ENCODE measurements around the gene MFNG. TPM values are rescaled to one million over a fixed set of nuclear protein-coding genes. Genes with fewer than 3 reads are reported as not detected.
A peak's percentile ranks its signal among the peaks of the same experiment; 100 is the strongest.

Gene MFNG, protein sequence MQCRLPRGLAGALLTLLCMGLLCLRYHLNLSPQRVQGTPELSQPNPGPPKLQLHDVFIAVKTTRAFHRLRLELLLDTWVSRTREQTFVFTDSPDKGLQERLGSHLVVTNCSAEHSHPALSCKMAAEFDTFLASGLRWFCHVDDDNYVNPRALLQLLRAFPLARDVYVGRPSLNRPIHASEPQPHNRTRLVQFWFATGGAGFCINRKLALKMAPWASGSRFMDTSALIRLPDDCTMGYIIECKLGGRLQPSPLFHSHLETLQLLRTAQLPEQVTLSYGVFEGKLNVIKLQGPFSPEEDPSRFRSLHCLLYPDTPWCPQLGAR
- 10 to 100 TPM; 11.7 to 24.9 (median 19.4) TPM for total RNA-seq

DNA sequence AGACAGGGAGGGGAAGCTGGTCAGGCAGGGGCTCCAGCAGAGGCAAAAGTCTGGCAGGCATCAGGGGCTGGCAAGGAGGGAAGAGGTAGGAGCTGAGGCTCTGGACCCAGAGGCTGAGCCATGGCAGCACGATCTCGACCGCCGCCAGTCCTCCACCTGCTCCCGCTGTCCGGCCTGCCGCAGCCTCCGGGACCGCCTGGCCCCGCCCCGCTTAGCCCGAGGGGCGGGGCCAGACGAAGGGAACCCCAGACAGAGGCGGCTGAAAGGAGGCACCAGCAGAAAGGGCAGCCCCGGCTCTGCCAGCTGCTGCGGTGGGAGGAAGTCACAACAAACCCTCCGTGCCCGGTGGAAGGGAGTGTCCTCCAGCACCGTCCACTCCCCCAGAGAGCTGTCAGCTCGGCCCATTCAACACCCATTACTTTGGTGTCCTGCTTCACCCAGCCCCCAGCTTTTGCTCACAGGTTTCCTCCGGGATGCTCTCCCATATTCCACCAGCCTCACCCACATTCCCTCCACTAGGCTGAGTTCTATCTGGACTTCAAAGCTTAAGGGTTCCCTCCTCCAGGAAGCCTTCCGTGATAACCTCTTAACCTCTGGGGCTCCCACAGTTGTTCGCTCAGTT is at the start of gene MFNG:
MFNG (minus strand) TSS at position 161 of the 622 bp plus-strand sequence. CDS start 207 bp downstream, outside the sequence.
- H3K4me3 ChIP-seq = peak within 1 kb of the TSS; percentile 23 to 55 (median 40)
- DNase-seq (ENCODE audit: low spot score in 2 of 2) = peak; percentile 26 to 36

DNA sequence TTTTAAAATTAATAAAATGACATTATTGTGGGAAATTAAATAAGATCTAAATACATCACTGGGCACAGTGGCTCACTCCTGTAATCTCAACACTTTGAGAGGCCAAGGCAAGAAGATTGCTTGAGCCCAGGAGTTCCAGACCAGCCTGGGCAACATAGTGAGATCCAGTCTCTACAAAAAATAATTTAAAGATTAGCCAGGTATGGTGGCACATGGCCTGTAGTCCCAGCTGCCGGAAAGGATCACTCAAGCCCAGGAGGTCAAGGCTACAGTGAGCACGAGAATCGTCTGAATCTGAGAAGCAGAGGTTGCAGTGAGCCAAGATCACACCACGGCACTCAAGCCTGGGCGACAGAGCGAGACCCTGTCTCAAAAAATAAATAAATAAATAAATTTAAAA is 49.0 kb upstream of the MFNG start:
- Histone ChIP-seq H3K36me3 (no peaks in the 10 kb centered on the region), H3K4me1 (peaks cover 0 to 22% (median 8%) of the 10 kb centered on the region in 4 donors), H3K27me3 (no peaks in the 10 kb centered on the region), H3K27ac (no peak overlapping the region), H3K9me3 (no peaks in the 10 kb centered on the region), H3K4me3 (no peak overlapping the region)
- no peak for DNase-seq (ENCODE audit: low spot score in 2 of 2)
- TF ChIP-seq EP300 (IDR thresholded peaks at IDR 0.05) (no peak), POLR2A (IDR thresholded peaks at IDR 0.05) (no peak)
- TF ChIP-seq, protein P1, sequence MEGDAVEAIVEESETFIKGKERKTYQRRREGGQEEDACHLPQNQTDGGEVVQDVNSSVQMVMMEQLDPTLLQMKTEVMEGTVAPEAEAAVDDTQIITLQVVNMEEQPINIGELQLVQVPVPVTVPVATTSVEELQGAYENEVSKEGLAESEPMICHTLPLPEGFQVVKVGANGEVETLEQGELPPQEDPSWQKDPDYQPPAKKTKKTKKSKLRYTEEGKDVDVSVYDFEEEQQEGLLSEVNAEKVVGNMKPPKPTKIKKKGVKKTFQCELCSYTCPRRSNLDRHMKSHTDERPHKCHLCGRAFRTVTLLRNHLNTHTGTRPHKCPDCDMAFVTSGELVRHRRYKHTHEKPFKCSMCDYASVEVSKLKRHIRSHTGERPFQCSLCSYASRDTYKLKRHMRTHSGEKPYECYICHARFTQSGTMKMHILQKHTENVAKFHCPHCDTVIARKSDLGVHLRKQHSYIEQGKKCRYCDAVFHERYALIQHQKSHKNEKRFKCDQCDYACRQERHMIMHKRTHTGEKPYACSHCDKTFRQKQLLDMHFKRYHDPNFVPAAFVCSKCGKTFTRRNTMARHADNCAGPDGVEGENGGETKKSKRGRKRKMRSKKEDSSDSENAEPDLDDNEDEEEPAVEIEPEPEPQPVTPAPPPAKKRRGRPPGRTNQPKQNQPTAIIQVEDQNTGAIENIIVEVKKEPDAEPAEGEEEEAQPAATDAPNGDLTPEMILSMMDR (IDR thresholded peaks at IDR 0.05) = no peak
- 94 to 95% methylated on average over 6 of the region's 6 CpGs for WGBS, 2 donors

More for the DNA sequence above, at the start of gene MFNG:
- H3K27me3 ChIP-seq = peaks cover 0 to 8% of the 10 kb centered on the region in 2 donors
- TF ChIP-seq, protein P1 (IDR thresholded peaks at IDR 0.05) = no peak
- peak in 1 of 2 donors; percentile 20 for TF ChIP-seq EP300 (IDR thresholded peaks at IDR 0.05)
- TF ChIP-seq POLR2A (IDR thresholded peaks at IDR 0.05) = peak in 1 of 2 donors; percentile 36
- 3 to 4% methylated on average over 14 to 21 of the region's 24 CpGs for WGBS, 2 donors
- peak within 1 kb of the TSS; percentile 30 to 87 (median 66) for H3K27ac ChIP-seq
- peaks cover 0 to 19% (median 0%) of the 10 kb centered on the region in 3 donors for H3K36me3 ChIP-seq
- no peaks in the 10 kb centered on the region for H3K9me3 ChIP-seq
- H3K4me1 ChIP-seq = peaks cover 0 to 28% (median 9%) of the 10 kb centered on the region in 4 donors

DNA sequence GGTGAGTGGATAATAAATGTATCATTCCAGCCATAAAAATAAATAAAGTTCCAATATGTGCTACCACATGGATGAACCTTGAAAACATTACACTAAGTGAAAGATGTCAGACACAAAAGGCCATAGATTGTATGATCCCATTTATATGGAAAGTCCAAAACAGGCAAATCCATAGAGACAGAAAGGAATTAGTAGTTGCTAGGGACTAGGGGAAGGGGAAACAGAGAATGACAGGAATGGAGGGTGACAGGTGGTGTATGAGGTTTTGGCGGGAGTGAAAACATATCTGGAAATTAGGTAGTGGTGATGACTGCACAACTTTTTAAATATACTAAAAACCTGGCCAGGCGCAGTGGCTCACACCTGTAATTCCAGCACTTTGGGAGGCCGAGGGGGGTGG is 48.3 kb upstream of the MFNG start:
- no peaks in the 10 kb centered on the region for H3K27me3 ChIP-seq
- no peaks in the 10 kb centered on the region for H3K9me3 ChIP-seq
- H3K36me3 ChIP-seq = no peaks in the 10 kb centered on the region
- TF ChIP-seq POLR2A (IDR thresholded peaks at IDR 0.05) = no peak
- TF ChIP-seq, protein P1 (IDR thresholded peaks at IDR 0.05) = no peak
- TF ChIP-seq EP300 (IDR thresholded peaks at IDR 0.05) = no peak
- H3K27ac ChIP-seq = no peak overlapping the region
- H3K4me1 ChIP-seq = peaks cover 0 to 22% (median 7%) of the 10 kb centered on the region in 4 donors
- DNase-seq (ENCODE audit: low spot score in 2 of 2) = no peak
- WGBS, 2 donors = 96 to 99% methylated on average over 3 of the region's 3 CpGs
- H3K4me3 ChIP-seq = no peak overlapping the region

DNA sequence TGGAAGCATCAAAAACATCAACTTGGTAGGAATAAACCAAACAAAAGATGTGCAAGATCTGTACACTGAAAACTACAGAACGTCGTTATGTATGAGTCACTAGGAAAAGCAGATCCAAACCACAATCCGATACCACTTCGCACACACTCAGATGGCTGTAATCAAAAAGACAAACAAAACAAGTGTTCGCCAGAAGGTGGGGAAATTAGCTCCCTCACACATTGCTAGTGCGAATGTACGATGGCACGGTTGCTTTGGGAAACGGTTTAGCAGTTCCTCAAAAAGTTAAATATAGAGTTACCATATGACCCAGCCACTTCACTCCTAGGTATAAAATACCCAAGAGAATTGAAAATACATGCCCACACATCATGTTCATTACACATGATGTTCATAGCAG is 47.8 kb upstream of the MFNG start:
- Histone ChIP-seq H3K4me3 (no peak overlapping the region), H3K4me1 (peaks cover 0 to 18% (median 4%) of the 10 kb centered on the region in 4 donors), H3K27ac (no peak overlapping the region), H3K27me3 (no peaks in the 10 kb centered on the region), H3K36me3 (no peaks in the 10 kb centered on the region), H3K9me3 (no peaks in the 10 kb centered on the region)
- whole genome bisulfite sequencing, 2 donors = 34 to 46% methylated on average over 9 of the region's 9 CpGs
- no peak for TF ChIP-seq EP300 (IDR thresholded peaks at IDR 0.05)
- TF ChIP-seq POLR2A (IDR thresholded peaks at IDR 0.05) = no peak
- TF ChIP-seq, protein P1 (IDR thresholded peaks at IDR 0.05) = no peak
- no peak for DNase-seq (ENCODE audit: low spot score in 2 of 2)
